ENCODE measurements around the gene PPARD. TPM values are rescaled to one million over a fixed set of nuclear protein-coding genes. Genes with fewer than 3 reads are reported as not detected.

The PPARD gene
- total RNA-seq, 1 donor from 2014 or later: 4.9 TPM

DNA sequence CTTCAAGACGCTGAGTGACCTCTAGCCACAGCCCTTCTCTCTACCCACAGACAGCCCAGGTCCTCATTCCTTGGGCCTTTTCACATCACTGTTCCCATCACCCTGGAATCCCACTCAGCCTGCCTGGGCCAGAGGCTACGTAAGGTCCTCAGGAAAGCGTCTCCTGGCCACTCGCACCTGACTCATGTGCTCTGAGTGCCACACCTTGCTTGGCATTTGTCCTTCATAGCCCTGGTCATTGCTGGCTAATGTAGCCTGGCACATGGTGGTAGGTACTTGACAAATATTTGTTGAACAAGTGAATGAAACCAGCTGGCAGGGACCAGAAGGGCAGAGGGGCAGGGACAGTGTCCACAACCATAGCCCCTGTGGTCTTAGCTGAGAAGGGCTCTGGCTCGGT, 59.2 kb downstream of the PPARD start:
- no peaks in the 10 kb centered on the region for H3K36me3 ChIP-seq
- H2AFZ ChIP-seq (replicated peaks): no peak overlapping the region
- Mint-ChIP-seq H3K27ac (peak overlapping the region; percentile 38), H3K36me3 (peaks cover 3% of the 10 kb centered on the region), H3K27me3 (ENCODE audit: insufficient read depth, low read depth) (peaks cover 9% of the 10 kb centered on the region), H3K4me3 (no peak overlapping the region), H3K4me1 (peaks cover 13% of the 10 kb centered on the region), H3K9me3 (no peaks in the 10 kb centered on the region)
- H3K4me3 ChIP-seq: no peak overlapping the region
- H3K9me3 ChIP-seq (ENCODE audit: low read depth): no peaks in the 10 kb centered on the region
- no peaks in the 10 kb centered on the region for H3K79me2 ChIP-seq (ENCODE audit: low read depth)
- no peaks in the 10 kb centered on the region for H3K4me1 ChIP-seq
- DNase-seq (ENCODE audit: low spot score): no peak
- no peak overlapping the region for H3K4me2 ChIP-seq
- no peaks in the 10 kb centered on the region for H3K27me3 ChIP-seq
- no peaks in the 10 kb centered on the region for H4K20me1 ChIP-seq (ENCODE audit: low read depth)
- no peak overlapping the region for H3K9ac ChIP-seq
- no peak overlapping the region for H3K27ac ChIP-seq
- no peak for TF ChIP-seq EZH2 (IDR thresholded peaks at IDR 0.05)
- no peak for TF ChIP-seq EZH2phosphoT487 (IDR thresholded peaks at IDR 0.05)
- no peak for TF ChIP-seq CTCF (IDR thresholded peaks at IDR 0.05)
- no peaks in the 10 kb centered on the region for H3F3A ChIP-seq (ENCODE audit: low read depth)

GRCh38 chr6:35402136-35402855, 59.9 kb downstream of the PPARD start:
- Histone ChIP-seq H3K9ac (no peak overlapping the region), H3K79me2 (ENCODE audit: low read depth) (no peaks in the 10 kb centered on the region), H3K36me3 (no peaks in the 10 kb centered on the region), H3K27ac (no peak overlapping the region), H3K9me3 (ENCODE audit: low read depth) (no peaks in the 10 kb centered on the region), H3F3A (ENCODE audit: low read depth) (no peaks in the 10 kb centered on the region), H3K27me3 (no peaks in the 10 kb centered on the region), H4K20me1 (ENCODE audit: low read depth) (no peaks in the 10 kb centered on the region), H3K4me3 (no peak overlapping the region), H2AFZ (replicated peaks) (no peak overlapping the region), H3K4me2 (no peak overlapping the region), H3K4me1 (no peaks in the 10 kb centered on the region)
- H3K4me1 Mint-ChIP-seq: peaks cover 18% of the 10 kb centered on the region
- no peak for TF ChIP-seq EZH2phosphoT487 (IDR thresholded peaks at IDR 0.05)
- TF ChIP-seq EZH2 (IDR thresholded peaks at IDR 0.05): no peak
- TF ChIP-seq CTCF (IDR thresholded peaks at IDR 0.05): no peak
- H3K9me3 Mint-ChIP-seq: no peaks in the 10 kb centered on the region
- H3K27ac Mint-ChIP-seq: no peak overlapping the region
- no peaks in the 10 kb centered on the region for H3K36me3 Mint-ChIP-seq
- H3K27me3 Mint-ChIP-seq (ENCODE audit: insufficient read depth, low read depth): peaks cover 11% of the 10 kb centered on the region
- H3K4me3 Mint-ChIP-seq: no peak overlapping the region
- peak; percentile 17 for DNase-seq (ENCODE audit: low spot score)

DNA sequence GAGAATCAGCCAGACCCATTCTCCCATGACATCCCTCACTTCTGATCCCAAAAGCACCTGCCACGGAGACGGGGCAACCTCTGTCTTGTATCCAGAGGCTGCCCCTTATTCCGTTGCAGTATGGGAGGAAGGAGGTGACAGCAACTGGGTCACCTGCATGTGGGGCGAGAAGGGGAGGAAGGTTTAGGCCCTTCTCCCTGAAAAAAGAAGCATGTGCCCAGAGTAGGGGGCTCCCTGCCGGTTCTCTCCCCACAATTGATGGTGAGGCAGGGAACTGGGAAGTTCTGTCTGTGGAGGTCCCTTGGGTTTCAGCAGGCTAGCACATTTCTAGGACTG, 60.5 kb downstream of the PPARD start:
- Histone ChIP-seq H3K36me3 (no peaks in the 10 kb centered on the region), H3K9me3 (ENCODE audit: low read depth) (no peaks in the 10 kb centered on the region), H3K79me2 (ENCODE audit: low read depth) (no peaks in the 10 kb centered on the region), H2AFZ (replicated peaks) (no peak overlapping the region), H3K9ac (no peak overlapping the region), H3K4me1 (no peaks in the 10 kb centered on the region), H3F3A (ENCODE audit: low read depth) (no peaks in the 10 kb centered on the region), H3K27me3 (no peaks in the 10 kb centered on the region), H3K4me2 (no peak overlapping the region), H3K4me3 (no peak overlapping the region), H3K27ac (no peak overlapping the region), H4K20me1 (ENCODE audit: low read depth) (no peaks in the 10 kb centered on the region)
- Mint-ChIP-seq H3K9me3 (no peaks in the 10 kb centered on the region), H3K4me1 (peaks cover 15% of the 10 kb centered on the region), H3K27ac (no peak overlapping the region), H3K36me3 (no peaks in the 10 kb centered on the region), H3K27me3 (ENCODE audit: insufficient read depth, low read depth) (peaks cover 10% of the 10 kb centered on the region), H3K4me3 (no peak overlapping the region)
- DNase-seq (ENCODE audit: low spot score): no peak
- TF ChIP-seq EZH2 (IDR thresholded peaks at IDR 0.05) (no peak), EZH2phosphoT487 (IDR thresholded peaks at IDR 0.05) (no peak), CTCF (IDR thresholded peaks at IDR 0.05) (no peak)
